ENCODE measurements around the gene KCNG4. TPM values are rescaled to one million over a fixed set of nuclear protein-coding genes. Genes with fewer than 3 reads are reported as not detected.

KCNG4 gene
- total RNA-seq, 1 experiment from 2014 or later: not detected

GRCh38 chr16:84215531-84215930 lies 24.3 kb downstream of the KCNG4 start:
- intact Hi-C loops (cut with micrococcal nuclease; ENCODE audit: unreplicated experiment): no loop called here
- in situ Hi-C loops (cut with HindIII; ENCODE audit: low pct_unique_long_range_greater_than_20kb, low sequenced_read_pairs): no loop called here

DNA sequence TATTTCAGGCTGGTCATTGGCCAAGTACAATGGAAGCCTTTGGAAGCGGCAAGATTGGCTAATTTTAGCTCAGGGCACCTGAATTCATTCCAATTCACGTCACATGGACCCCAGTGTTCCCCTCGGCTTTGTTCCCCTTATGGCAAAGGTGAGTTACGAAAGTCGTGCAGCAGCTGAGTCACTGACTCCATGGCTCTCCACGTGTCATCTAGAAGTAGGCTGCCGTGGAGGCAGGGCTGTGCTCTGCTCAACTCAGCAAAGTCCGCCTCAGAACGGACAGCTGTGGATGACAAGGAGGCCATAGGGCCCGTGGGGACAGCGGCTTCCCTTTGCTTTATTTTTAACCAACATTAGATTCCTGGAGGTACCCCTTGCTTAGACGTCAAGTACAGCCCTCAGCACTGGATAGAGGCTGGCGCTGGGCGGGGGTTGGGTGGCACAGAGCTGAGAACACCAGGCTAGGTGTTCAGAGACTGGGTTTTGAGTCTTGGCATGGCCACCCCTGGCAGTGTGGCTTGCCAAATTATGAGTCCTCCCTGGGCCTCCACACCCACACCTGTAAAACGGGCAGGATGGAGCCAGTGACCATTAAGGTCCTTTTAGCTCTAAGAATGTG lies 25.3 kb downstream of the KCNG4 start:
- POLR2A ChIA-PET: no interaction called here
- intact Hi-C loops (cut with micrococcal nuclease; ENCODE audit: unreplicated experiment): no loop called here
- H3K4me1 ChIP-seq (ENCODE audit: control insufficient read depth, insufficient read depth, low read length): no peaks in the 10 kb centered on the region
- no peak for DNase-seq (ENCODE audit: low read depth, low spot score)
- in situ Hi-C loops (cut with HindIII; ENCODE audit: low pct_unique_long_range_greater_than_20kb, low sequenced_read_pairs): no loop called here
- ATAC-seq: no peak
- H3K27me3 ChIP-seq (ENCODE audit: control insufficient read depth, insufficient read depth, low read length): no peaks in the 10 kb centered on the region
- CTCF ChIA-PET: no interaction called here
- TF ChIP-seq POLR2AphosphoS5 (IDR thresholded peaks at IDR 0.05; ENCODE audit: low read depth, low read length): no peak
- TF ChIP-seq SIN3A (IDR thresholded peaks at IDR 0.05; ENCODE audit: borderline replicate concordance, insufficient read depth, low read depth, low read length): no peak
- TF ChIP-seq REST (IDR thresholded peaks at IDR 0.05; ENCODE audit: insufficient read depth in 1 of 2, low read depth in 2 of 2, low read length in 1 of 2): no peak
- no peak for TF ChIP-seq TCF7L2 (IDR thresholded peaks at IDR 0.05; ENCODE audit: low read depth, low read length)
- TF ChIP-seq, protein P1, sequence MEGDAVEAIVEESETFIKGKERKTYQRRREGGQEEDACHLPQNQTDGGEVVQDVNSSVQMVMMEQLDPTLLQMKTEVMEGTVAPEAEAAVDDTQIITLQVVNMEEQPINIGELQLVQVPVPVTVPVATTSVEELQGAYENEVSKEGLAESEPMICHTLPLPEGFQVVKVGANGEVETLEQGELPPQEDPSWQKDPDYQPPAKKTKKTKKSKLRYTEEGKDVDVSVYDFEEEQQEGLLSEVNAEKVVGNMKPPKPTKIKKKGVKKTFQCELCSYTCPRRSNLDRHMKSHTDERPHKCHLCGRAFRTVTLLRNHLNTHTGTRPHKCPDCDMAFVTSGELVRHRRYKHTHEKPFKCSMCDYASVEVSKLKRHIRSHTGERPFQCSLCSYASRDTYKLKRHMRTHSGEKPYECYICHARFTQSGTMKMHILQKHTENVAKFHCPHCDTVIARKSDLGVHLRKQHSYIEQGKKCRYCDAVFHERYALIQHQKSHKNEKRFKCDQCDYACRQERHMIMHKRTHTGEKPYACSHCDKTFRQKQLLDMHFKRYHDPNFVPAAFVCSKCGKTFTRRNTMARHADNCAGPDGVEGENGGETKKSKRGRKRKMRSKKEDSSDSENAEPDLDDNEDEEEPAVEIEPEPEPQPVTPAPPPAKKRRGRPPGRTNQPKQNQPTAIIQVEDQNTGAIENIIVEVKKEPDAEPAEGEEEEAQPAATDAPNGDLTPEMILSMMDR (IDR thresholded peaks at IDR 0.05): no peak
- no peak overlapping the region for H3K4me3 ChIP-seq (ENCODE audit: low read depth in 2 of 2, low read length in 2 of 2)
- no peak overlapping the region for H3K27ac ChIP-seq (ENCODE audit: low read length)
- no TSS peak for BruUV-seq (replicated peaks)
- H3K9me3 ChIP-seq (ENCODE audit: control insufficient read depth, insufficient read depth, low read depth, low read length): no peaks in the 10 kb centered on the region
- H3K36me3 ChIP-seq (ENCODE audit: control insufficient read depth, insufficient read depth, low read length): no peaks in the 10 kb centered on the region

More at GRCh38 chr16:84215531-84215930, 24.3 kb downstream of the KCNG4 start:
- Histone ChIP-seq H3K27ac (ENCODE audit: low read length) (no peak overlapping the region), H3K4me3 (ENCODE audit: low read depth in 2 of 2, low read length in 2 of 2) (no peak overlapping the region), H3K4me1 (ENCODE audit: control insufficient read depth, insufficient read depth, low read length) (no peaks in the 10 kb centered on the region), H3K36me3 (ENCODE audit: control insufficient read depth, insufficient read depth, low read length) (no peaks in the 10 kb centered on the region), H3K27me3 (ENCODE audit: control insufficient read depth, insufficient read depth, low read length) (no peaks in the 10 kb centered on the region), H3K9me3 (ENCODE audit: control insufficient read depth, insufficient read depth, low read depth, low read length) (no peaks in the 10 kb centered on the region)
- ATAC-seq (no peak), DNase-seq (ENCODE audit: low read depth, low spot score) (no peak)
- no TSS peak for BruUV-seq (replicated peaks)
- CTCF ChIA-PET: no interaction called here
- POLR2A ChIA-PET: no interaction called here
- TF ChIP-seq TCF7L2 (IDR thresholded peaks at IDR 0.05; ENCODE audit: low read depth, low read length) (no peak), SIN3A (IDR thresholded peaks at IDR 0.05; ENCODE audit: borderline replicate concordance, insufficient read depth, low read depth, low read length) (no peak), REST (IDR thresholded peaks at IDR 0.05; ENCODE audit: insufficient read depth in 1 of 2, low read depth in 2 of 2, low read length in 1 of 2) (no peak), POLR2AphosphoS5 (IDR thresholded peaks at IDR 0.05; ENCODE audit: low read depth, low read length) (no peak)
- TF ChIP-seq, protein P1 (IDR thresholded peaks at IDR 0.05): no peak
